Stimulated activated naive CD8-positive, alpha-beta T cell treated with anti-CD3 and anti-CD28 coated beads, Interleukin-15, amount 100 ng/mL, for 72 hours (primary cell): ENCODE measurements around the gene PTPRD.
"Not testable (repeated sequence)": the region's sequence is repeated elsewhere in the genome, so short reads cannot be mapped to it uniquely, and the experiment has no call there.

ENCODE experiments used
- ATAC-seq: fragments of 150-1000 bp; cut with Tn5 transposase; 2 replicates; pipeline ENCODE4 v1.10.0; 2021; ENCODE audit warnings: mild to moderate bottlenecking, moderate library complexity
- DNase-seq, 2 donors: peaks; one replicate each; pipeline ENCODE4 v3.0.0; 2021 to 2022
- H3K27ac Mint-ChIP-seq, 2 donors: one replicate each; pipeline ENCODE4 v1.8.0; 2022; ENCODE audit warnings: mild to moderate bottlenecking in 2 of 2, mixed read lengths in 2 of 2, moderate library complexity in 2 of 2
- H3K27me3 Mint-ChIP-seq: one replicate; pipeline ENCODE4 v1.8.0; 2022; ENCODE audit warnings: mixed read lengths
- H3K4me1 Mint-ChIP-seq: one replicate; pipeline ENCODE4 v1.8.0; 2022; ENCODE audit warnings: mild to moderate bottlenecking, mixed read lengths
- H3K4me3 Mint-ChIP-seq, 2 donors: one replicate each; pipeline ENCODE4 v1.8.0; 2022; ENCODE audit warnings: mild to moderate bottlenecking in 2 of 2, mixed read lengths in 2 of 2, moderate library complexity in 1 of 2
- H3K9me3 Mint-ChIP-seq, 2 donors: one replicate each; pipeline ENCODE4 v1.8.0; 2022; ENCODE audit warnings: mixed read lengths in 2 of 2

PTPRD gene

DNA sequence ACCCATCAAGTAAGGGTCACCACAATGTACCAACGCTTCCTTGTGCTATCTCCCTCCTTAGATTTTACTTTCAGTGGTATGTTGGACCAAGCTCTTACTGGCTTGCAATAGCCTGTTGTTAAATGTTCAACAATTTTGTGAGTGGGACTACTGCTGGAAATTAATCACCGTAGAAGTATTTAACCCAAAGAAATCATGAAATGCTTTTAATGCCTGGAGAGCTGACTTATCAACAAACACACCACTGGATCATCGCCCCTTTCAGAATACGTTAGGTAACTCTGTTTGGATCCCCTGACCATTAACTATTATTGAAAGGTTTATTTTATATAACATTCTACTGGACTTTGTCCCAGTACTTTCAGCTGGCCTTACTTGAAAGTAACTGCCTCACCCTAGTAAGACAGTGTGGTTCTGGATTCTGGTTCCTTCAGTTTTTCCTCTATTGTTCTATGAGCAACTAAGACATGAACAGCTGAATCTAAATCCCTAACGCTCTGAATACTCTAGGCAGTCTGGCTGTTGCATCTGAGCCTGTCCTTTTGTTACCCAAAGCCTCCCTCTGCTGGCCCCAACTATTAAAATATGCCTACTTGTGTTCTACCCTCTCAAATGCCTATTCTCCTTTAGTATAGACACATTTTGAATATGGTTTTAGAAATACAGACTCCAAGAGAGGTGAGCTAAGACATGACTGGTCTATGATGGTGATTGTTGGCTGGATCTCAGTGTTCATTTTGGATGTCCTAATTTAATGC, 1609.8 kb downstream of the PTPRD start:
- ATAC-seq (no peak), DNase-seq (no peak)
- H3K27me3 Mint-ChIP-seq: no peaks in the 10 kb centered on the region
- H3K4me1 Mint-ChIP-seq: no peaks in the 10 kb centered on the region
- H3K27ac Mint-ChIP-seq: no peak overlapping the region
- no peak overlapping the region for H3K4me3 Mint-ChIP-seq
- no peaks in the 10 kb centered on the region for H3K9me3 Mint-ChIP-seq

DNA sequence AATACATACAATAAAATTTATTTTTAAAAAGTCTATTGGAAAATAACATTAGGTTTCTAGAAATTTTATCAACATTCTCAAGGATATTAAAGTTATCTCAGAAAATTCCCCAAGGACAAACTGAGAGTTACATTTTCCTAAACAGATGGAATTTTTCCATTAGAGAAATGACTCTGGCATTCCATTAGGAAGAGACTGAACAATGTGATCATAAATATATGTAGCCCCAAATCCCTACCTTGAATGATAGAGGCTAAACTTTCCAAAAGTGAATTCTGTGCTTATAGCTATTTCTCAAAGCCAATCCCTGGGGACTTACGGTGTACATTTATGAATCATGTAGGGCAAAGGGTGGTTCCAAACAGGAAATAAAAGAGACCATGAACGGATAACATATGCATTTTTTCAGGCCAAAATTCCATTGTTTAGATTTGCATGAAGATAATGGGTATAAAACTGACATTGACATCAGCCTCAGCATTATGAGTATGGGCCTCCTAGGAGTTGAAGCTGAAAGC, 1632.2 kb downstream of the PTPRD start:
- DNase-seq: no peak
- Mint-ChIP-seq H3K4me1 (no peaks in the 10 kb centered on the region), H3K27me3 (no peaks in the 10 kb centered on the region), H3K4me3 (no peak overlapping the region), H3K9me3 (no peaks in the 10 kb centered on the region), H3K27ac (no peak overlapping the region)
- ATAC-seq: no peak

DNA sequence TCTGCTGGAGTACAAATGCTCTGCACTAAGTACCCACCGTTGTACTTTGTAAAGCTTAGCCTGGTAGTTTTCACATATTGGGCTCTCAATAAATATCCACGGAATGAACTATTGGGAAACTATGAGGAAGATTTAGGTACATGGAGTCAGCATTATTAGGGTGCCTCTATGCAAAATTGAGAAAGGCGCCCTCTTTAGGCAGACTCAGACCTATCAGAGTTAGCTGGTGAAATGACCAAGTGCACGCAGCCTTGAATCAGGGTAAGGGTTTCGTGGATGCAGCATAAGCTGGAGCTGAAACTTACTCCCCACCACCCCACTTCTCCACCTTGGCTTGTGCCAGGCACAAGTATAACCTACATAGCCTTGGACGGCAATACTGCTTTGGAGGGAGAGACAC, 1634.5 kb downstream of the PTPRD start:
- Mint-ChIP-seq H3K4me3 (no peak overlapping the region), H3K4me1 (no peaks in the 10 kb centered on the region), H3K9me3 (peaks cover 0 to 2% of the 10 kb centered on the region in 2 donors), H3K27ac (no peak overlapping the region), H3K27me3 (no peaks in the 10 kb centered on the region)
- DNase-seq (no peak), ATAC-seq (no peak)

DNA sequence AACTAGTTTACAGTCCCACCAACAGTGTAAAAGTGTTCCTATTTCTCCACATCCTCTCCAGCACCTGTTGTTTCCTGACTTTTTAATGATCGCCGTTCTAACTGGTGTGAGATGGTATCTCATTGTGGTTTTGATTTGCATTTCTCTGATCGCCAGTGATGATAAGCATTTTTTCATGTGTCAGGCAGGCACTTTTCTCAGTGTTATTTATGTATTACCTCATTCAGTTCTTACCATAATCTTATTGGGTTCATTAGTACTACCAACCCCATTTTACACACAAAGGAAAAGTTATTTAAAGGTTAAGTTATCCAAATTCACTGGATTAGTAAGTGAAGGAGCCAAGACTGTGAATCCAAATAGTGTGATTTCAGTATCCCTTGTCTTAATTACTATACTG, 1644.5 kb downstream of the PTPRD start:
- H3K4me1 Mint-ChIP-seq, H3K27ac Mint-ChIP-seq, H3K4me3 Mint-ChIP-seq, ATAC-seq, DNase-seq, H3K27me3 Mint-ChIP-seq: not testable (repeated sequence)
- peaks cover 5 to 16% of the 10 kb centered on the region in 2 donors for H3K9me3 Mint-ChIP-seq

DNA sequence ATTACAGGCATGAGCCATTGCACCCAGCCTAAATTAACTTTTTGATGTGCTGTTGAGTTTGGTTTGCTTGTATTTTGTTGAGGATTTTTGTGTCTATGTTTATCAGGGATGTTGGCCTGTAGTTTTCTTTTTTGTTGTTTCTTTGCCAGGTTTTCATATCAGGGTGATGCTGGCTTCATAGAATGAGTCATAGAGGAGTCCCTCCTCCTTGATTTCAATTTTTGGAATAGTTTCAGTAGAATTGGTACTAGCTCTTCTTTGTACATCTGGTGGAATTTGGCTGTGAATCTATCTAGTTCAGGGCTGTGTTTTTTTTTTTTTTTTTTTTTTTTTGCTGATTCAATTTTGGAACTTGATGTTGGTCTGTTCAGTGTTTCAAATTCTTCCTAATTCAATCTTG, 1648.9 kb downstream of the PTPRD start:
- no peak for DNase-seq
- no peak for ATAC-seq
- Mint-ChIP-seq H3K4me1 (no peaks in the 10 kb centered on the region), H3K4me3 (no peak overlapping the region), H3K9me3 (peaks cover 12 to 13% of the 10 kb centered on the region in 2 donors), H3K27ac (no peak overlapping the region), H3K27me3 (no peaks in the 10 kb centered on the region)

DNA sequence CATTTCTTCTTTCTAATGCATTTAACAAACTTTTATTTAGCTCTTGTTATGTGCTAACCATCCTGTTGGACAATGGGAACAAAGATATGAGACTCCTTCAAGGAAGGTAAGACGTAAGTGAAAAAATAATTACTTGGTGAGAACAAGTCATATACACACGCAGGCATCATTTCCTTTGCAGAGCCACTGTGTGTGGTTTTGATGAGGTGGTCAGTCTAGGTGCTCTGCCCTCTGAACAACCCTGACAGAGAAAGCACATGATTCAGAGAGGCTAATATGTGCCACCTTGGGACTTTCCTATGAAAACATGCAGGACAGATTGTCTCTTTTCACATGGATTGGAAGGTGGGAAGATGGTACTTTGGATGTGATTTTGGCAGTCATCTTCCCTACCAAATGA, 1650.7 kb downstream of the PTPRD start:
- DNase-seq: no peak
- Mint-ChIP-seq H3K27ac (no peak overlapping the region), H3K4me1 (no peaks in the 10 kb centered on the region), H3K9me3 (peaks cover 13% of the 10 kb centered on the region in 2 donors), H3K4me3 (no peak overlapping the region), H3K27me3 (no peaks in the 10 kb centered on the region)
- no peak for ATAC-seq

DNA sequence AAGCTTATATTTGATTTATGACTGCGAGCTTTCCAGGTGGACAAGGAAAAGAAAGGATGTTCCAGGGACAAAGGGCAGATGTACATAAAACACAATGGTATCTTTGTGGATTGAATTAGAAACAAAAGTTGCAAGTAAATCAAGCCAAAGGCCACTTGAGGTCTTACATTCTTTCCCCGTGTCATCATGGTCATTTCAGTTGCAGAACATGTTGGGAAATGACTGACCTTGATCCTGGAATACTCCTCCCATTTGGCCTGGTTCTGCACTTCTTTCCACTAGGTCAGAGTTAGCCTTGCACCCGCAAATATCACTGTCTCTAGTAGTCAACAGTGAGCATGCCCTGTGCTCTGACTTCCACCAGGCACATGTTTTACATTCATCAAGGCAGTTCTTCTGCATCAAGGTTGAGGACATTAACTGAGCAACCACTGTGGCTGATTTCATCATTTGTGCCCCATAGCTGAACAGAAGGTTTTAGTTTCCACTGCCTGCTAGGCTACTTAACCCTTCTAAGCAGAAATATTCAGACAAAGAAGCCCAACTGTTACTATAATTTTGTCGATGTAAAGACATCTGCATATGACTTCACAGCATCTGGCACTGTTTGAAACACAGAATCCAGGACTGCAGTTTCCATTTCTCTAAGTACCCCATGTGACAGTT, 1651.5 kb downstream of the PTPRD start:
- Mint-ChIP-seq H3K27me3 (no peaks in the 10 kb centered on the region), H3K4me3 (no peak overlapping the region), H3K9me3 (peaks cover 13% of the 10 kb centered on the region in 2 donors), H3K27ac (no peak overlapping the region), H3K4me1 (no peaks in the 10 kb centered on the region)
- no peak for ATAC-seq
- DNase-seq: no peak

DNA sequence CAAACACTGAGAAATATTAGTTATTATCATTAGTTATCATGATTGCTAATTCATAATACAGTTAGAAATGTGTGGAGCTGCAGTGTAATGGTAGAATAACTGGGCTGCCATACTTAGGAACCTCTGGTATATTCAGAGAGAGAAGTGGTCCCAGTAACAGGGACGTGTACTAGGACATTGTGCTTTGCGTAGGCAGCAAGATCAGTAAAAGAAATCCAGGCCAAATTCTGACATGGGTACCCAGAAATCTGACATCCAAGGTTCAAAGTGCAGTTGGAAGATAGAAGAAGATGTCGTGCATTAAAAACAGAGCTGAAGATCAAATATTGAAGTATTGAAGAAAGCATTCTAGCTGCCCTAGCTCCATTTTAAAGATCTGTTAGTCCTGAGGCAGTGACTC, 1652.5 kb downstream of the PTPRD start:
- H3K27ac Mint-ChIP-seq: no peak overlapping the region
- no peaks in the 10 kb centered on the region for H3K27me3 Mint-ChIP-seq

DNA sequence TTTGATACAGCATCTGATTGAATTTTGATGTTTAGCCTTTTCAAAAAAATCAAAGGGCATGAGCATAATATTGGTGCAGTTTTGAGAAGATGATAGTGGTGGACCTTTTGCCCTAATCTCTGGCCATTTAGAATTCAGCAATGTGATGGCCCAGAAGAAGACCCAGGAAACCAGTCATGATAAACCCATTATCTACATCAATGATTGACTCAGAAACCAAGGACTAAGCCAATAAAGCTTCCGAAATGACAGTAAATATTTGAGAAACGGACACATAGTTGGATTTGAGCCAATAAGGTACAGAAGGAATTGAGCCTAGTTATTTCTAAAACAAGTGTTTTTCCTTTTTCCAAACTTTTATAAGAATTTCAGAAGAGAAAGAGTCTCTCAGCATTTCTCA, 1654.4 kb downstream of the PTPRD start:
- H3K9me3 Mint-ChIP-seq: peaks cover 0 to 13% of the 10 kb centered on the region in 2 donors

More for the DNA sequence above, 1652.5 kb downstream of the PTPRD start:
- ATAC-seq: no peak
- no peaks in the 10 kb centered on the region for H3K4me1 Mint-ChIP-seq
- H3K4me3 Mint-ChIP-seq: no peak overlapping the region
- no peak for DNase-seq
- peaks cover 13% of the 10 kb centered on the region in 2 donors for H3K9me3 Mint-ChIP-seq

DNA sequence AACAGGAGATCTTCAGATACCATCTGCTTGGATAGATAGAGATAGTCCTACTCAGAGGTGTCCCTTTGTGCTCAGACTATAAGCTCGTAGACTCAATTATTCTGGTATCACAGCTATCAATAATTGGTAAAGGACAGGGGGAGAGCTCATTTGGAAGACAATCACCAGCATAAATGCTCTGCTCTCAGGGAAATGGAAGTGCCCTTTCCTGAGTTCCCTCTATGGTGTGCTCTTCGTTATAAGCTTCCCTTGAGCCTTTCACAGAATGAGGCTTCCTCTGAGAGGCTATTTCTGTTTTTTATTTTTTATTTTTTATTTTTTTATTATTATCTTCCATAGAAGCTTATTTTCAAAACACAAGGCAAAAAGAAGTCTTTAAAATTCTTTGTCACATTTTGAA, 1657.5 kb downstream of the PTPRD start:
- Mint-ChIP-seq H3K9me3 (peaks cover 0 to 8% of the 10 kb centered on the region in 2 donors), H3K4me3 (no peak overlapping the region), H3K27me3 (no peaks in the 10 kb centered on the region), H3K4me1 (no peaks in the 10 kb centered on the region), H3K27ac (no peak overlapping the region)
- no peak for DNase-seq
- no peak for ATAC-seq

More for the DNA sequence above, 1654.4 kb downstream of the PTPRD start:
- no peaks in the 10 kb centered on the region for H3K4me1 Mint-ChIP-seq
- ATAC-seq: no peak
- no peak for DNase-seq
- no peak overlapping the region for H3K27ac Mint-ChIP-seq
- H3K27me3 Mint-ChIP-seq: no peaks in the 10 kb centered on the region
- H3K4me3 Mint-ChIP-seq: no peak overlapping the region

DNA sequence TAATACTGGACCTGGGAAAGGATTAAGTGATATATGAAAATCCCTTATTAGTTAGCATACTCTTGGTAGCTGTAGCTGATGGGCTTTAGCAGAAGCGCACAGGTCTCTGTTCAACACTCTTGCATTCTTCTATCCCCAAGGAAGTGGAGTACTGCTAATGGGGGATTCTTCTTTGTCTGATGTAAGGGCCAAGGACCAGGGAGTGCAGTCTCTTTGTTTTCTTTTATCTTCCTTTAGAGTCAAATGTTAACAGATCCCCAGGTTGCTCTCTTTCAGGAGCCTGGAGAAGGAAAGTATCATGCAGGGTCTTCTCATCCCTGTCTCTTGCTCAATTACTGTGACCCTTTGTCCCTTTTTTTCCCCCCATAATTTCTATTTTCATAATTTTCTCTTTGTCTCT, 1666.3 kb downstream of the PTPRD start:
- H3K27me3 Mint-ChIP-seq: no peaks in the 10 kb centered on the region
- ATAC-seq: no peak

DNA sequence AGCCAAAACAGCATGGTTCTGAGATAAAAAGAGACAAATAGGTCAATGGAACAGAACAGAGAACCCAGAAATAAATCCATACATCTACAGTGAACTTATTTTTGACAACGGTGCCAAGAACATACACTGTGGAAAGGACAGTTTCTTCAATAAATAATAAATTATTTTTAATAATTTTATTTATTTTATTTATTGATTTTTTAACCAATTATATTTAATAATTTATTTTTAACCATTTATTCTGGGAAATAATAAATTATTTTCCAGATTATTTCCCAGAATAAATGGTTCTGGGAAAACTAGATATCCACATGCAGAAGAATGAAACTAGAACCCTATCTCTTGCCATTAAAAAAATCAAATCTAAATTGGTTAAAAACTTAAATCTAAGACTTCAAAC, 1669.4 kb downstream of the PTPRD start:
- no peak for DNase-seq
- peaks cover 7 to 8% of the 10 kb centered on the region in 2 donors for H3K9me3 Mint-ChIP-seq
- no peaks in the 10 kb centered on the region for H3K27me3 Mint-ChIP-seq
- ATAC-seq: no peak
- no peak overlapping the region for H3K4me3 Mint-ChIP-seq
- no peak overlapping the region for H3K27ac Mint-ChIP-seq
- no peaks in the 10 kb centered on the region for H3K4me1 Mint-ChIP-seq

More for the DNA sequence above, 1666.3 kb downstream of the PTPRD start:
- no peak for DNase-seq
- Mint-ChIP-seq H3K9me3 (peaks cover 7 to 8% of the 10 kb centered on the region in 2 donors), H3K4me3 (no peak overlapping the region), H3K4me1 (no peaks in the 10 kb centered on the region), H3K27ac (no peak overlapping the region)

DNA sequence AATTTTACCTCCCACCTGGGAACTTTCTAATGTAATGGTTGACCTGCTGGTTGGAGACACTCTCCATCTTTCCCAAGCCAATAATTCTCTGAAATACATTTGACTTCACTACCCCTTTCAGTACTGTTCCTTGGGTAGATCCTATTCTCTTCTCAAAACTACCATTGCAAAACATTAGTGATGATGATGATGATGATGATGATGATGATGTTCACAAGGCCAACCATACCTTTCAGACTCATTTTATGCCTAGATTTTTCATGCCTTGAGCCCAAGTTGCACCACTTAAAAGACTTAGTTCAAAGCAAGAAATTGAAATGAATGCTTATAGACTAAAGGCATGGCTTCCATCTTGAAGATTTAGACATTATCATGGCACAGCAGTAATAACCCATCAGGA, 1672.2 kb downstream of the PTPRD start:
- H3K9me3 Mint-ChIP-seq: peaks cover 0 to 6% of the 10 kb centered on the region in 2 donors
- H3K27ac Mint-ChIP-seq: no peak overlapping the region
- ATAC-seq: no peak
- no peaks in the 10 kb centered on the region for H3K27me3 Mint-ChIP-seq
- no peaks in the 10 kb centered on the region for H3K4me1 Mint-ChIP-seq
- H3K4me3 Mint-ChIP-seq: no peak overlapping the region
- no peak for DNase-seq

DNA sequence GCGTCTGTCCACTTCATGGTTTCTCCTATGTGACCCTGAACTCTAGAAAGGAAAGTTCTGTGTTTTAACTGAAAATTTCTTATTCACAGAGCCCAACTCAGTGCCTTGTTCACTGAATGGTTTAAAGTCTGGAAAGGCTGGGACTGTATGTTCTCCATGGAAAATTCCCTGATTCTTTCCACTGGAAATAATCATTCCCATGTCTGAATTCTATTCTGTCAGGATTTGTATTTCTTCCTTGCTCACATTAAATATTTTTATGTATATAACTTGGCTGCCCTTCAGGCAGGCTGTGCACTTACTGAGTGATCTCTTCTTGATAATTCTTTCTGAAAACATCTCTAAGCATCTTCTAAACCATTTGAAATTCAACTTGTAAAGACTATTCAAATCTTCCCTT, 1686.3 kb downstream of the PTPRD start:
- DNase-seq: no peak
- Mint-ChIP-seq H3K27ac (no peak overlapping the region), H3K9me3 (peaks cover 0 to 12% of the 10 kb centered on the region in 2 donors), H3K4me3 (no peak overlapping the region), H3K4me1 (no peaks in the 10 kb centered on the region), H3K27me3 (no peaks in the 10 kb centered on the region)
- no peak for ATAC-seq

DNA sequence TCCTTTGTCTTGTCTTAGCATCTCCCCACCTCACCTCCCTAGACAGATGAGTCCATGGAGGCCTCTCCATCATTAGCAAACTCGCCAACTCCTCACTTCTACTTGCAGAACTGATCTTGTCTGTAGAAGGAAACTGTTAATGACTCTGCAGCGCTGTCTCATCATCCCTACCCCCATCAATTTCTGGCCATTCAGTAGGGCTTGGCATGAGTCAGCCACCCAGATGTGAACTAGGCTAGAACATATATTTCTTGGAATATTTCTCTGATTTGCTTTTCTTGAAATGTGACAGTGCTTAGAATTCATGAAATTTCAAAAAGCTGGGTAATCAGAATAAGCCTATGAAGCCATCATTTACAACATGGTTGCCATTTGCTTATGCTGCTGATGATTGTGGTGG, 1688.2 kb downstream of the PTPRD start:
- Mint-ChIP-seq H3K4me3 (no peak overlapping the region), H3K9me3 (peaks cover 0 to 8% of the 10 kb centered on the region in 2 donors), H3K27me3 (no peaks in the 10 kb centered on the region), H3K27ac (no peak overlapping the region), H3K4me1 (no peaks in the 10 kb centered on the region)
- DNase-seq: no peak
- no peak for ATAC-seq

DNA sequence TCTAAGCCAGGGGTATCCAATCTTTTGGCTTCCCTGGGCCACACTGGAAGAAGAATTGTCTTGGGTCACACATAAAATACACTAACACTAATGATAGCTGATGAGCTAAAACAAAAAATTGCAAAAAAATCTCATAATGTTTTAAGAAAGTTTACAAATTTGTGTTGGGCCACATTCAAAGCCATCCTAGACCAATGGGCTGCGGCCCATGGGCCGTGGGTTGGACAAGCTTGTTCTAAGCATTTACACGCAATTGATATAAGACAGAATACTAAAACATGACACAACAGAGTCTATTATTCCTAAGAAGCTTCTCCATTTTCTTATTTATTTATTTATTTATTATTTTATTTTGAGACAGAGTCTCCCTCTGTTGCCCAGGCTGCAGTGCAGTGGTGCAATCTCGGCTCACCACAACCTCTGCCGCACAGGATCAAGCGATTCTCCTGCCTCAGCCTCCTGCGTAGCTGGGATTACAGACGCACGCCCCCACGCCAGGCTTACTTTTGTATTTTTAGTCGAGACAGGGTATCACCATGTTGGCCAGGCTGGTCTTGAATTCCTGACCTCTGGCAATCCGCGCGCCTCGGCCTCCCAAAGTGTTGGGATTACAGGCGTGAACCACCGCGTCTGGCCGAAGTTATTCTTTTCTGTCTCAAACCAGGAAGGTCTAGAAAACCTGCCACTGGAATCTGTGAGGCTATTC, 1692.2 kb downstream of the PTPRD start:
- not testable (repeated sequence) for DNase-seq, H3K4me3 Mint-ChIP-seq, H3K27ac Mint-ChIP-seq, H3K9me3 Mint-ChIP-seq, H3K27me3 Mint-ChIP-seq, H3K4me1 Mint-ChIP-seq, ATAC-seq
